ENCODE results near the gene ECT2.

The ECT2 gene

DNA sequence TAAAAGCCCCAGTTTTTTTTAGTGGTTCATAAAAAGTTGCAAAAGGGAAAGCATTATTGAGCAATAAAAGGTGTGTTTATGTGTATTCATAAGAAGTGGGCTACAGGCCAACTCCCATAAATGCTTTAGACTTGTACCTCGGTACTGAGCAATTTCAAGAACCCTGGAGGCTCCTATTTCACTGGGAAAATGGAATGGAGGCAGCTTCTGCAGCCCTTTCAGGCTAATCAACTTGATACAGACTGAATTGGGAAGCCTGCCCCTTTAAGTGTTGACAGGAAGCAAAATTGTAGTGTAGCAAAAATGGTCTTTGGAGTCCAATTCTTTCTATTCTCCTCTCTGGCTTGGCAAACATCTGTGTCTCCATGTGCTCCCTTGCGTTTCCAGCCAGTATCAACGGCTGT is 118.8 kb downstream of the ECT2 start:
- no peak for DNase-seq

DNA sequence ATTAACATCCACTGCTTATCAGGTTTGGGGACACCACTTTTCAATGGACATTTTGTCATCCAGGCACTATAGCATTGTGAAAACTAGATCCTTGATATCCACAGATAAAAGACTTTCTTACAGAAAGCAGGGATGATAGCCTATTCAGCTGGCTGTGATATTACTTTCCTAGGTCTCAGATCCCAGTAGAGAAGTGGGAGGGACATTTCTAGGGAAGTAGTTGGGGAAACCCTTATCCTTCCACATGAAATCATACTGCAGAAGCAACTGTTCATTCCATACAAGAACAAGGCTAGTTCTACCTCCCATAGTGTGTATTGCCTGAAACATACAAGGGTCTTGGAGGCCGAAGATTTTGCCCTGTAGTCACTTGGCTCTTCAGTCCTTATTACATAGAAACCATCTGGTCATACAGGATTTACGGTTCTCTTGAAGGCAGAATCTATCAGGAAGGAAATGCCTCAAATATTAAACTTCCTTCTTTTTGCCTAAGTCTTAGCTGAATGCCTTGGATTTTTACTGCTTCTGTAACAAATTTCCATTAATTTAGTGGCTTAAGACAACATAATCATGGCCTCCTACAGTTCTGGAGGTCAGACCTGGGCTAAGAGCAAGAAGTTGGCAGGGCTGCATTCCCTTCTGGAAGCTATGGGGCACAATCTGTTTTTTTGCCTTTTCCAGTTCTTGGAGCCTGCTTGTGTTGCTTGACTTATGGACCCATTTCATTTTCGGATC is 119.4 kb downstream of the ECT2 start:
- no peak for DNase-seq

Data from DMS53 (cell line).